HG03469 (cell line): ENCODE data around the gene HMCN1.

Experiments
- ATAC-seq: cut with Tn5 transposase; IDR thresholded peaks from one replicate; pipeline ENCODE4 v1.9.1; 2021; ENCODE audit warnings: mild to moderate bottlenecking, moderate library complexity, moderate number of reproducible peaks; ENCODE audit not compliant: unreplicated experiment

Gene HMCN1

DNA sequence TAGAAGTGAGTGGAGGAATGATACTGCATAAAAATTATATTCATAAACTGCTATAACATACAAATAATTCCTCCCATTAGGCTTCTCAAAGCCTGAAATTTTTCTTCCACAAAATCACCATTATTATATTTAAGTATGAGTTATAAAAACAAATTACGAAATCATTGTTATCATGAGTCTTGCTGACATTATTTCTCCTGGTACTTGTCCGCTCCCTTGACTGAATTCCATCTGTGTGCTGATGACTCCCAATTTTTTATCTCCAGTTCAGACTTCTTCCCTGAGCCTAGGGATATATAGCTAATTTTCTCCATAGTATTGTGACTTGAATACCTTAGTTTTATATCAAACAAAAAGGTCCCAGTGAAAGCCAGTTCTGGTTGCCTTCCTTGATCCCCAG lies 268.2 kb downstream of the HMCN1 start:
- ATAC-seq, result no peak

DNA sequence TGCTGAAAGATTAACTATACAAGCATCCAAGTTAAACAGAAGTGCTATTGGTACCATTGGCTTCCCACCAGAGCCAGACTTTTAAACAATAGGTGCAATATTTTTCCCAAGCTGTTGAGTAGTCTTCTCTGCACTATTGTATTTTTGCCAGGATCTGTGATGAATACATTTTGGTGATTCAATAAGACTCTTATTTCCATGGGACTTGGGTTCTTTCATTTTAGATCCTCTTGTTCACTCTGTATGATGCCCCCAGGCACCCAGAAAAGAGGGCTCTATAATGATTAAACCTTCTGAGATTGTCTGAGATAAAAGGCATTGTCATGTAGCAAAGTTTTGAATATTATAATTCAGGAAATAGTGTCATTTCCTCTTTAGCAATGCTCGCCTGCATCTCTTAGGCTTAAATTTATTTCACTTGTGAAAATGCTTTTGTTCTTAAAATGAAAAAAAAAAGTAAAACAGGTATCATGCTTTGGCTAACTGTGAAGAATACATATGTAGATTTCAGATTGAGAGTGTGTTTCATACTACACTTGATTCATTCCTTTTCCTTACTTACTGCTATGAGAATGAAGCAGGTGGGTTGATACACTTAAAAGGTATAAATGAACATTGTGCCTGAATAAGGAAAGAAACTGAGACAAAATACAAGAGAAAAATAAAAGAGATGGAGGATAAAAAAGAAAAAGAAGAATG lies 275.0 kb downstream of the HMCN1 start:
- ATAC-seq, result no peak

DNA sequence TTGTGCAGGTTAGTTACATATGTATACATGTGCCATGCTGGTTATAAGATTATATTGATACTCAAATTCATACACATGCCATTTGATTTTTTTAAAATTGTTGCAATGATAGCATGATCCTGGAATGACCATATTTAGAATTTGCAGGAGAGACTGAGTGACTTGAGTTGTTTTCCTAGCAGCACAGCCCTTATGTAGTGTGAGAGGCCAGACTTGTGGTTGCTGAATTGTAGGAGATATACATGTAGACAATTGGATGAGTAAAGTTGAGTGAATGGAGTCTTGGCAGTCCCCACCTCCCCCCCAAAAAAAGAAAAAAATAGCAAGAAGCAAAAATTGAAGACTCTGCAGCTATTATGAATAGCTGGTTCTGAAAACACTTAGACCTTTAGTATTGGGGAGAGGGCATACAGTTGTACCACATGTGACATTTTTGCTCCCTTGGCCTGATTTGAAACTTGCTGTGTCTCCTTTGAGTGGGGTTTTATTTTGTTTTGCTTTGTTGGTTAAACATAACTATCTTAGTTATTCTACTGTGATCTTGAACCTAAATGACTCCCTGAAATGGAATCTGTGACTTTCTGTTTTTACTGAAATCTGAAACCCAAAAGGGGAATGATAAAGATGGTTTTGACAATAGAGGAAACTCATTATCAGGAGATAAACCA lies 280.3 kb downstream of the HMCN1 start:
- no peak for ATAC-seq

DNA sequence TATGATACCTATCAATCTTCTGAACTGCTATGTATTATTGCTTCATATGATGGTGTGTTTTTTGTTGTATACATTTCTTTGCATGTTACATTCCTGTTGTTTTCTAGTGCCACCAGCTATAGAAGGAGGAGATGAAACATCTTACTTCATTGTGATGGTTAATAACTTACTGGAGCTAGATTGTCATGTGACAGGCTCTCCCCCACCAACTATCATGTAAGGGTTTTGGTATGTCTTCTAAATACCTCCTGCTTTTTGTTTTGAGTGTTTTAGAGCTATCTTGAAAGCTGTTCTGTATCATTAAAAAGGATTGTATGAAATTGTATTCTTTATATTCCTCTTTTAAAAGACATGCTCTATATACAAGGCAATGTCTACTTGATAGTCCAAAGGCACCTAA lies 282.7 kb downstream of the HMCN1 start:
- no peak for ATAC-seq

DNA sequence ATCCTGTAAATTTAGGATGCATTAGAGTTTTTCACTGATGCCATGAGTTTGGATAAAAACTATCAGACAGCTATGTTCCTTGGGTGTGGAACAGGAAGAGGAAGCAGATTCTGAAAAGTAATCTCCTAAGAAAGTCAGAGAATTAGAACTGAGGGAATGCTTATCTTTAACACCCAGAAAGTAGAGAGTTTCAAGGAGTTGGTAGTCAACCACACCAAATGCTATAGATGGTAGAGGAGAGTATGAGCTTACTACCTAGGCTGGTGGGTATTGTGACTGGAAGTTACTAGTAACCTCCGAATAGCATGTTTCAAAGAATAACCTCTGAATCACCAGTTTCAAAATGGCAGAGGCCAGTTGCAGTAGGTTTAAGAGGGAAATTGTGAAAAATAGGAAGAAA lies 288.0 kb downstream of the HMCN1 start:
- no peak for ATAC-seq

DNA sequence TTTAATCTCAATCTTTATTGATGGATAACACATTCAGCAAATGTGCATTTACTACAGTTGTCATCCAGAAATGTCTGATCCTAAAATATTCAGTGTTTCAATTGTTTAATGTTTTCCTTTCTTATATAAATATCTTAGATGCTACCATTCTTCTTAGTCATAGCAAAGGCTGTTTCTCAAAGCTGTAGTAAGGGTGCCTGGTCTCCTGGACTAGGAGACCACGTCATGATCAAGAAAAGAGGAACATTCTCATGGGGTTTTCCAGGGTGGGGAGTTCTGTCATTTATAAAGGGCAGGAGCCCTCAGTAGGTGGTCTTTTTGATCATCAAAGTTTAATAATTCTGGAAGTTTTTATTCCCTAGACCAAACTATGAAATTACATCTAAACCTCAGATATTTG lies 292.8 kb downstream of the HMCN1 start:
- ATAC-seq, result no peak

DNA sequence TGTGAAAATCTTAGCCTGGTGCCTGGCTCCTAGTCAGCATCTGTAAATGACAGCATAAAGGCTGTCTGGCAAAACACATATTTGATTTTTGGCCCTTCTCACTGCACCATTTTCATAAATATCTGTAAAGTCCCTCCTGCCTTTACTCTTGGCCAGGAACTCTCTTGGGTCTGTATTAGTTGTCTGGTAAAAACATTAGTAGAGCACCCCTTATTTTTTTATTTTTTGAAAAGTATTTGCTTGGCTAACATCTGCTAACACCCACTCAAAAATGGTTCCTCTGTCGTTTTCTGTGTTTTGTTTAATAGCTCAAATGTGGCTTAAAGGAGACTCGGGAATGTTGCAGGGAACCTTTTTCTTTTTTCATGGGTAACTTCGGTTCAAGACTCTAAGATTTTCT lies 293.4 kb downstream of the HMCN1 start:
- ATAC-seq, result no peak

DNA sequence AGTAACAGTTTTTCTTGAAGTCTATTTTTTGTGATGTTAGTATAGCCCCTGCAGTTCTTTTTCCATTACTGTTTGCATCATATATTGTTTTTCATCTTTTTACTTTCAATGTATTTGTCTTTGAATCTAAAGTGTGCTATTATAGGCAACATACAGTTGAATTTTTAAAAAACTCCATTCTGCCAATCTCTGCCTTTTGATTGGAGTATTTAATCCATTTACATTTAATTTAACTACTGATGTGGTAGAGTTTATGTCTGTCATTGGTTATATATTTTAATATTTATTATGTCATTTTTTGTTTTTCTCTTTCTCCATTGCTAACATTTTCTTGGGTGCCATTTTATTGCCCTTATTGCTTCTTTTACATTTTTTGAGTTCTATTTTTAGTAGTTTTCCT lies 296.3 kb downstream of the HMCN1 start:
- no peak for ATAC-seq

DNA sequence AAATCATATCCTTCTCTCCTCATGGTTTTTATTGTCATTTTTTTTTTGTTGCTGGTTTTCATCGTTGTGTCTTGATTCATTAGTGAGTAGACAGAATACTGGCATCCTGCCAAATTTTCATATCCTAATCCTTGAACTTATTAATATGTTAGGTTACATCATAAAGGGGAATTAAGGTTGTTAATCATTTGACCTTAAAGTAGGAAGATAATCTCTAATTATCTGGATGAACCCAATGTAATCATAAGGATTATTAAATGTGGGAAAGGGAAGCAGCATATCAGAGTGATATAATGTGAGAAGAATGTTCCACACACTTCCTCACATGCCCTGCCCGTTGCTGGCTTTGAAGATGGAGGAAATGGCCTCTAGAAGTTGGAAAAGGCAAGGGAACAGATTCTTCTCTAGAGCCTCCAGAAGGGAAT lies 299.7 kb downstream of the HMCN1 start:
- no peak for ATAC-seq

DNA sequence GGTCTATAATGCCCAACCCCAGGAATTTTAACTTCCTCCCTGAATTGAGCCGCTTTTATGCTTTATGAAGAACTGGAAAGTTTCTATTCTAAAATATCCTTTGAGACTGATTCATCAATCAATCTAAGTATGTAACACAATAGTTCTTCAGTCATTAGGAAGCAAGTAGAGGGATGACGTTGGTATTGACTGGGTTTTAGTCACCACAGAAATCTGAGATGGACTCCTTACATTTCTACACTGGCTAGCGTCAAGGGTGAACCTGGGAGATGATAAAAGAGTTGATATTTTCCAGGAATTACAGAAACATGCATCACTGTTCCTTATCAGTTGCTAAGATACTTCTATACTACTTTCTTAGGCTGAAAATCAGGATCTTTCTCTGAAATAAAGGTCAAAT lies 308.0 kb downstream of the HMCN1 start:
- ATAC-seq, result no peak

DNA sequence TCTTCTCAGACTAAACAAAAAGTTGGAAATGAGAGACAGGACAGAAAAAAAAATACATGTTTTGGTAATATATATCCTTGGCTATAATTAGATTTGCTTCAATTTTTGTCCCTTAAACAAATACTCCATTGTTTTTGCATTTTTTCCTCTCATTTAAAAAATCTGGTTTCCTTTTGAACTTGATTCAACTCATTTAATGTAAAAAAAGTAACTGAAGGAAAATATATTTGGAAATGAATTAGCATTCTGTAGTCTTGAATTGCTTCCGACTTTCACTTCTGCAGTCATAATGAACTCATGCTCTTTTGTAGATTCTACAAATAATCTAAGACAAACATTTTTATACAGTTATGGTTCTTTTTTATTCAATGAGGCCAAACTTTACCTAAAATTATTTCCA lies 309.1 kb downstream of the HMCN1 start:
- no peak for ATAC-seq

DNA sequence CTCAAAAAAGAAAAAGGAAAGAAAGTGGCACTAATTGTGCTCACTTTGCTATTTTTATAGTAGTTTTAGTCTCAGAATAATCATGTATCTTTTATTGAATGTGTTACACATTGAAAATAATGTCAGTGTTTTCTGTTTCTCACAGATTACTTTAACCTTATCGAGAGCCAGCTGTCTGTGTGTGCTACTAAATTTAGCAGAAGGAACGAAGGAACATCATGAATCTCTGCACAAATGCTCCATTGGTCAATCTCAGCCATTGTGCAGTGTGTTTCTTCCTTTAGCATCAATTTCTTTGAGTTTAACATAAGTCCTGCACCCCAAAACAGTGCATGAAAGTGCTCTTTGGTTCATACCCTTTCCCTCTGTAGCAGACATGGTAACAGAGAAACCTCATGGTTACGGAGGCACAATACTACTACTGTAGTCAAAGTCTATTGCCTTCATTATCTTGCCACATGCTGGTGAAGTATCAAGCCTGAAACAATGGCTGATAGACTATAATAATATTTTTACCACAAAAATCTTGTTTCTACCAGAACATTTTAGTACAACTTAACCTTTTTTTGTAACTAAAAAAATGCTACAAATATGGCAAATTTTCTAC lies 310.0 kb downstream of the HMCN1 start:
- no peak for ATAC-seq

DNA sequence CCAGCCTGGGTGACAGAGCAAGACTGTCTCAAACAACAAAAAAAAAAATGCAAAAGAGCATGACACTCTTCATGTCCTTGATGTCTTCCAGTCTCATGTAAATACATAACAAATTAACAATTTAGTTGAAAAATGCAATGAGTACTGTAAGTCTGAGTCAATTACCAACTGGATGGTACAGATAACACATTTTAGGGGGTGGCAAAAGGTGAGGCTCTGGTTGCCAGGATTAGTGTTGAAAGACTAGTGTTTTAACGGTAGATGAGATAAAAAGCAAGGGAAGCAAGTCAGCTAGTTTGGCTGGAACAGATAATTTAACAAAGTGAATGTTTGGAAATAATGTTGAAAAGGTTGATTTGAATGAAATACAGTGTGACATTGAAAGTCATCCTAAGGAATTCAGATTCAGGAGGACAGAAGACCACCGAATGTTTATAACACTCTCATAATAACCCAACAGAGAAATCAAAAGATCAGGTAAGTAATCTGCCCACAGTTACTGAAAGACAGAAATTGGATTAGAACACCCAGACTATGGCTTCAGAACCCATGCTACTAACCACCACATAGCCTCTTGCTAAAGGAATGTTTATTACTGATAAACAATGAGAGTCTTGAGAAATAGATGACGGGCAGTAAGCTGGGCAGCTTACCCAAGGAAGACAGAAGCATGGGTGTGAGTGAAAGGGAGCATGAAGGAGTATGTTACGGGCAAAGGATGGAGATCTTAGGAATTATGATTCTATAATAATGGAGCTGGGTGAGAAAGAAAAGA lies 312.4 kb downstream of the HMCN1 start:
- no peak for ATAC-seq

DNA sequence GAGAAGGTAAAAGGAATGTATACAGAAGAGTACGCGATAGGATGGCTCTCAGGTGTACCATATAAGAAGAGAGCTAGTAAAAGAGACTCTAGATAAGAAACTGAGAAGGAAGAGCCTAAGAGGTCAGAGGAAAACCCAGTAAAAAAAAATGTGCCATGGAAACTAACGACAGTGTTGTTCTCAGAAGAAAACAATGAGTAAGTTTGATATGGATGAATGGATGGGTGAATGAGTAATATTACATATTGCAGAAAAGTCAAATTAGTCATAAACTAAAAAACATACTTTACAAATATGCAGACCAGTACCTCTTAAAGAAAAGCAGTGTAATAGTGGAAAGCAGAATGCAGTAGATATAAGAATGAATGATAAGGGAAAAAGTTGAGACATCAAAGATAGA lies 316.2 kb downstream of the HMCN1 start:
- no peak for ATAC-seq

DNA sequence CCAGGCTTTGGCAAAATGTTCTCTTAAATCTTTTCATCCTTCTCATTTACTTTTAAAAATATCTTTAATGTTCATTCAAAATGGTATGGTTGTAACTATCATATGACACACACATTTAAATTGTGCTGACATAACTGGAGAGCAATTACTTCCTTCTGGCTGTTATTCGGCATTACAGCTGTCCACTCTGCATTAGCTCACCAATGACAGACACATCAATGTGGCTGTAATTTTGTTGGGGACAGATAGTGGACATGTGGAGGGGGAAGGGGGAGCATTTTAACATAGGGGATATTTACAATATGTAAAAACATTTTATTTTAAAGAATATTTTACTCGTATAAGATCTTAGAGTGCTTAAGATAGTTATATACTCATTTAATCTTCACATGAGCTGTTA lies 319.8 kb downstream of the HMCN1 start:
- ATAC-seq, result no peak

DNA sequence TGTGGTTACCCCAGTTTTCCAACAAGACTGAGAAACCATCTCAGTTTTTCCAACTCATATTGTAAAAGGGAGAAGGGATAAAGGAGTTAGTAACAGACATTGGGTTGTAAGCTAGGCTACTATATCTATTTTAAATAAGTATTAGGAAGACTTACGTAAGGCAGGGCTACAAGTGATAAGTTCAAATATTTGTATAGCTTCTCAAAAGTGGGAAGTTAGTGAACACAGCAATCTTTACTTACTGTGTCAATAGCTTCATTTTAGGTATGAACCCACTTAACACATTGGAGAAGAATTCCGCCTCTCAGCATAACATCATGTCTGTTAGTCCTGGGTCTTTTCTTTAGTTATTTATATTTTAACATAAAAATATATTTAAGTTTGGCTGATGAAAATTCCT lies 320.7 kb downstream of the HMCN1 start:
- no peak for ATAC-seq

DNA sequence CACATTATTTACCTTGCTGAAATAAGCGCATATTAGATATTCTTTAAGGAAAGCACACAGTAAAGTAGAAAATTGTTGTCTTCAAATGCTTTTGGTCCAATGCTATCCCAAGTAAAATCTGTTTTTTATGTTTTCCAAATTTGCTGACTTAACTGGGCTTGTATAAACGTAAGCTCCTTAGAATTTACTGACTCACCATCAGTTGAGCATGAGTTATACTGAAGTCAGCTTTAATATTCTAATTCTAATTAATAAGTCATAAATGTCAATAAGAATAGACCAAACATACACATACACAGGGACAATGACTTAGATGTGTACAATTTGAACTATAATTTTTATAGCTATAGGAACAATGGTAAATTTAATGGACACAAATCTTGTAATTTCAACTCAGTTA lies 321.7 kb downstream of the HMCN1 start:
- ATAC-seq, result no peak

DNA sequence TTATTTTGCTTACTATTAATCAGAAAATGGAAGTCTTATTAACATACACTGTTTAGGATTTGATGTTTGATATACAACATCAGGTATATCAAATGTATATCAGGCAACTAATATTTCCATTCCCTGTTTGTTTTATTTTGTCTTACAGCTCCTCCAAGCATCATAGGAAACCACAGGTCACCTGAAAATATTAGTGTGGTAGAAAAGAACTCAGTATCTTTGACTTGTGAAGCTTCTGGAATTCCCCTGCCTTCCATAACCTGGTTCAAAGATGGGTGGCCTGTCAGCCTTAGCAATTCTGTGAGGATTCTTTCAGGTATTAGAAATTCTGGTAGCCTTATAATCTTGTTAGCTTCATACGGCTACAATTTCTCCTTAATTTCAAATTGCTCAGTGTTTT lies 322.9 kb downstream of the HMCN1 start:
- no peak for ATAC-seq

DNA sequence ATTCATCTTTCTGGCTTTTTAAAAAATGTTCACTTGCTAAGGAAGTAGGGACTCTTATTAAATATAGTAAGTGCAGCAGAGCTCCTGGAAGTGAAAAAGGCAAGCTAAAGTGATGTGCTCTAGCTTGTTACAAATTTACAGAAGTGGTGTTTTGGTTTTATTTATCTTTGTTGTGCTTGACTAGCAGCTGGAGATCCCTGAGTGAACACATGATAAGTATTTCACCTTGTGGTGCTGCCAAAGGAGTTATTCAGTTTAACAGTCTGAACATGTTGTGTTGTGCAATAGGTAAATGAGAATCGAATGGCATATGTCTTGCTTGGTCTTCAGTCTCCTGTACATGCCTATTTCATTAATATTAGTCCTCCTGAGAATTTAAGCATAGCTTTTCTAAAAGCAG lies 325.1 kb downstream of the HMCN1 start:
- ATAC-seq, result no peak

DNA sequence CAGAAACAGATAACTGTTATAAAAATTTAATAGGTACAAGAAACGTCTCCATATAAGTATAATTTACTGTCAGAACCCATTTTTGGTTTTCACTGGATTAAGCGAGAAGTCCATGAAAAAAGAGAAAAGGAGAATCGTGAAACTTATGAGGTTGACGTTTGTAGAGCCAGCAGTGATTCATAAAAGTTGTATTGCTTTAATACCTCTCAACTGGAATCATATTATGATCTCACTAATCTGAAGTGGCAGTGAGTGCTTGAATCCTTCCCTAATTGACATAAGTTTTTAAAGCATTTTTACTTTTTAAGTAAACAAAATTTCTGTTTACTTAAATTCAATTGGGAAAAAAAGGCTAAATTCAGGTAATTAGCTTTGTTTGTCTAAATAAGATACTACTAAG lies 325.6 kb downstream of the HMCN1 start:
- ATAC-seq, result no peak

DNA sequence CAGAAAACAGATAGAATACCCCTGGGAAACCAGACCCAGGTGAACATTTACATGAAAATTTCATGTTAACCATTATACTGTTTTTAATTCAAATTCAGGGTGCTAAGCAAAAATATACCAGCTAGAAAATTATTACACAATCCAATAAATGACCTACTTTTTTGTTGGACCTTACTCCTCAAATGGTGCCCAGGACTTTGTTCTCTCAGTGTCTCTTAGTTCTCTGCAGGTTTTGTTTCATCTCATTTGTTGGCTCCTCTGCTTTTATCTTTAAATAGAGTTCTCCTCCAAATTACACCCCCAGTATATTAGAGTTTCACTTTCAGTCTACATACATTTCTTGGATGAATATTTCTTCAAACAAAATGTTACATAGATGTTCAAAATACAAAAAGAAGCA lies 326.0 kb downstream of the HMCN1 start:
- no peak for ATAC-seq
